Fibroblast of the aortic adventitia (primary cell): ENCODE measurements around the gene CENPE. TPM values are rescaled to one million over a fixed set of nuclear protein-coding genes. Genes with fewer than 3 reads are reported as not detected.

Experiments used
- DNase-seq: peaks from one replicate; pipeline ENCODE4 v3.0.0-alpha.2; 2010; ENCODE audit warnings: low read depth
- H3K4me3 ChIP-seq: 2 replicates; pipeline ENCODE4 v1.5.1; 2011; ENCODE audit warnings: low read depth, mild to moderate bottlenecking, control low read depth, low read length, moderate library complexity
- total RNA-seq: library from RNA; depleted of rRNA; stranded (reverse); fragments of >200 nt; gene quantifications from 2 replicates; pipeline ENCODE4 v1.2.3, GENCODE V29; 2012; ENCODE audit warnings: low replicate concordance
- TF ChIP-seq, protein P1 (sequence below): IDR thresholded peaks from 2 replicates; pipeline ENCODE4 v1.5.1; 2011; ENCODE audit warnings: mild to moderate bottlenecking, low read length, control low read depth, inconsistent platforms; ENCODE audit not compliant: insufficient read depth

Gene CENPE
- total RNA-seq, 1 donor = 26.9 TPM

DNA sequence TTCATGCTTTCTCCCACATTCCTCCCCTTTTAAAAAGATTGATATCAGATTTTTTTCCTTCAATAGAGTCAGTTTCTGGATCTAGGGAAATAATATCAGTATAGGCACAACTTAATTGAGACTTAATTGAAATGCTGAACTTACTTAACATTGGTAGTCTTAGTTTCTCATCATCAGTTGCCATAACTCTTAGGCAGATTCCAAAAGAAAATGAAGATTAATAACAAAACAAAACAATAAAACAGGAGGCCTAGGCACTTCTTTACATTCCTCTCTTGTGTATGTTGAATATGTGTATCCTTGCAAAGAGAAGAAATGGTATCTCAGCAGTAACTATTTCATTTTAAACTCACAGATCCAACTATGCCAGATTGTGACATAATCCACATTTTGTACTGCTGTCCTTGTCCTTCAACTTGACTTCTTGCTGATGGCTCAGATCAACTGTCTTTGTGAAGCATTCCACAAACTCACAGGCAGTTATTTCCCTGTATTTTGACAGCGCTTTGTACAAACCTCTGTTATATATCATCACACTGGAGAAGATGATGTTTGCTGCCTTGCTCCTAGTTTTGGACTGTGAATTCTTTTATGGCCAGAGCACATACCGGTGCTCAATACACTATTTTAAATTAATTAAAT lies 112.5 kb downstream of the CENPE start:
- H3K4me3 ChIP-seq = no peak overlapping the region
- TF ChIP-seq, protein P1, sequence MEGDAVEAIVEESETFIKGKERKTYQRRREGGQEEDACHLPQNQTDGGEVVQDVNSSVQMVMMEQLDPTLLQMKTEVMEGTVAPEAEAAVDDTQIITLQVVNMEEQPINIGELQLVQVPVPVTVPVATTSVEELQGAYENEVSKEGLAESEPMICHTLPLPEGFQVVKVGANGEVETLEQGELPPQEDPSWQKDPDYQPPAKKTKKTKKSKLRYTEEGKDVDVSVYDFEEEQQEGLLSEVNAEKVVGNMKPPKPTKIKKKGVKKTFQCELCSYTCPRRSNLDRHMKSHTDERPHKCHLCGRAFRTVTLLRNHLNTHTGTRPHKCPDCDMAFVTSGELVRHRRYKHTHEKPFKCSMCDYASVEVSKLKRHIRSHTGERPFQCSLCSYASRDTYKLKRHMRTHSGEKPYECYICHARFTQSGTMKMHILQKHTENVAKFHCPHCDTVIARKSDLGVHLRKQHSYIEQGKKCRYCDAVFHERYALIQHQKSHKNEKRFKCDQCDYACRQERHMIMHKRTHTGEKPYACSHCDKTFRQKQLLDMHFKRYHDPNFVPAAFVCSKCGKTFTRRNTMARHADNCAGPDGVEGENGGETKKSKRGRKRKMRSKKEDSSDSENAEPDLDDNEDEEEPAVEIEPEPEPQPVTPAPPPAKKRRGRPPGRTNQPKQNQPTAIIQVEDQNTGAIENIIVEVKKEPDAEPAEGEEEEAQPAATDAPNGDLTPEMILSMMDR = no peak
- no peak for DNase-seq

DNA sequence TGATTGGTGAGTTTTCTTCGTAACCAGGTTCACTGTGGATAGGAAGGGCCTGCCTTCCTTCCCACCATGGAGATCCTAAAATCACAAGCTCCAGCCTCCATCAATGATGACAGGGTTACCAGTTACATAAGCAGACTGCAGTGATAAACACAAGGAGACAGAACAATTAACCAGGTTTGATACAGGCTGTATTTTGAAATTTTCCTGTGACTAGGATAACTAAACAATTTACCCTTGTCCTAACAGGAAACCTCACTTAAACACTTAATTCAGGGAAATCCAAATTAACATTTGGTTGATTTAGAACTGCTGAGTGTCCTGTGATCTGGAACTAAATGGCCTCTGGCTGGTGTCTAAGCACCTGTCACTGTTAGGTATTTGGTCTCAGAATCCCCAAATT lies 118.5 kb downstream of the CENPE start:
- TF ChIP-seq, protein P1 = no peak
- DNase-seq = no peak
- no peak overlapping the region for H3K4me3 ChIP-seq

- DNase-seq = no peak
- TF ChIP-seq, protein P1 = no peak
- peak within 1 kb of the TSS; percentile 77 for H3K4me3 ChIP-seq
Observed at GRCh38 chr4:103076747-103077347, 121.3 kb downstream of the CENPE start, which contains the start of gene SLC9B2. Gene SLC9B2 (minus strand): TSS chr4:103076761. CDS start chr4:103067550, 9,211 bp downstream.

DNA sequence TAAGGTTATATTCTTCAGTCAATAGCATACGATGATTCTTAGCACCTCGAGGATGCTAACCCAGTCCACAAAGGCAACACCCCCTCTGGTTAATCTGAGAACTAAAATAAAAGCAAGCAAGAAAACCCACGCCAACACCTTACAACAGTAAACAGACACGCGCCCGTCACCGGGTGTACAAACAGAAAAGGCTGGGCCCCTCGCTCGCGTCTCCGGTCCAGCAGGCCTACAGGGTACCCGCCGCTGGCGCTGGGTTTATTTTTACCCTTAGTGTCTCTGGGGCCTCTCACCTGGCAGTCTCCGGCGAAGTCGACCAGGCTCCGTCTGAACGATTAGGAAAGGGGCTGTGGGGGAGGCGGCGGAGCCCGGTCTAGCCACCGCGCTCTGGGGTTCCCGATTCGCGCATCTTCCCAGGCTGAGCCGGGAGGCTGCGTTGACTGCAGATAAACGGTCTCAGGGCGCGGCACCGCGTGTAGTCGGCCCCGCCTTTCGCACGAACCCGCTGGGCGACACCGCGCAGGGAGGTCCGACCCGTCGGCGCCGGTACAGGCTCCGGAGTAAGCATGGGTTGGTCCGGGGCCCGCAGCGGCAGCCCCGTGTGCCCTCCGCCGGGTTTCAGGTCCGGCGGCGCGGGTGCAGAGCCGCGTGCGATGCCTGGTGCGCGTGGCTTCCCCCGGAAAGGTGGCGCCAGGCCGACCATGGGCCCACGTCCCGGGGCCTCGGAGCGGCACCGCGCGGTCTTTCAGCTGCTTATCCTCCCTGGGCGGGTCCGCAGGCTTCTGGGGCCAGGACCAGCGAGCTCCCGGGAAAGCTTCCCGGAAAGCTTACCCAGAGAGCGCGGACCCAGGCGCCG lies 122.0 kb downstream of the CENPE start:
- DNase-seq = peak; percentile 77
- TF ChIP-seq, protein P1 = no peak
- H3K4me3 ChIP-seq = peak overlapping the region; percentile 77

GRCh38 chr4:103075435-103075893 lies 122.7 kb downstream of the CENPE start:
- TF ChIP-seq, protein P1 = no peak
- DNase-seq = peak; percentile 45
- peak overlapping the region; percentile 77 for H3K4me3 ChIP-seq

DNA sequence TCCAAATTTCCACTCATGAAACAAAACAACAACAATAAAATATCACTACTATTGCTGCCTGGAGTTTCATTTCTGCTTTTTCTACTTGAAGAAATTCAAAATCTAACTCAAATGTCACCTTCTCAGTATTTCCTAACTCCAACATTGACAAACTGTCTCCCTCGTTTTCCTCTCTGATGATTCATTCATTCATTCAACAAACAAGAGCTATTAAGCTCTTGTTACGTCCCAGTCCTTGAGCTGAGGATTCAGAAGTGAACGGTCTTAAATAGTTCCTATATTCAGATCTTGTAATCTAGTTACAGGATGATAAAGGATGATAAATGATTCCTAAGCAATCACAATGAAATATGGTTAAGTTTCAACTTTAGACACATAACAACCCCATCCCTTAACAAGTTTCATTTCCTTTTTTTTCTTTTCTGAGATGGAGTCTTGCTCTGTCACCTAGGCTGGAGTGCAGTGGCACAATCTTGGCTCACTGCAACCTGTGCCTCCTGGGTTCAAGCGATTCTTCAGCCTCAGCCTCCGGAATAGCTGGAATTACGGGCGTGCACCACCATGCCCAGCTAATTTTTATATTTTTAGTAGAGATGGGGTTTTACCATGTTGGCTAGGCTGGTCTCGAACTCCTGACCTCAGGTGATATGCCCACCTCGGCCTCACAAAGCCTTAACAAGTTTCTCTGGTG lies 123.3 kb downstream of the CENPE start:
- TF ChIP-seq, protein P1 = no peak
- peak; percentile 27 for DNase-seq
- H3K4me3 ChIP-seq = peak overlapping the region; percentile 77
